ENCODE data around the gene LIPC. TPM values are rescaled to one million over a fixed set of nuclear protein-coding genes. Genes with fewer than 3 reads are reported as not detected.
A peak's percentile ranks its signal among the peaks of the same experiment; 100 is the strongest.

Gene LIPC
- total RNA-seq, 1 experiment from 2014 or later: not detected

DNA sequence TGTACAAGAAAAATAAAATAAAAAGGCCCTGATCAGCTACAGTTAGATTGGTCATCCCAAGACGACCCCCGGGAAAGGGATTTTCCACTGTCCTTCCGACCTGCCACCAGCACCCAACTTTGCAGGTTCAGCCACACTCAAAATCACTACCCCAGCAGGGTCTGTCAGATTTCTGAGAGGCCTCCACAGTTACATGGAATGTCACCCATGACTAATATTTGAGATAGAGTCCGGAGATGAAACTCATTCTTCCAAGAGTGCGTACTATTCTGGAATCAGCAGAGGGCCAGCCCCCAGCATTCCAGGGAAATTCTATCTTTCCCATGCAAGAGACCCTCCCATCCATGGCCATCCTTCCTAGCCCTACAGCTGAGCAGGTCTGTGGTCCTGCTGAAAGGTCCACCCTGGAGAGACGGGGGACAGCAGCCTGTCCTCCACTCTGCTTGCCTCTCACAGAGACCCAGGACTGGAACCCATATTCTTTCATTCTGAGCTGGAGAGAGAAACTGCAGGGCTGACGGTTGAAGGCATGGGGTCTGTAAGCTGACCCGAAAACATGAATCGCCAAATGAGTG, 5.8 kb downstream of the LIPC start:
- no peak for ATAC-seq
- peaks cover 38 to 53% of the 10 kb centered on the region in 2 experiments for H3K4me1 ChIP-seq (ENCODE audit: control insufficient read depth in 1 of 2, insufficient read depth in 2 of 2, low read length in 2 of 2)

GRCh38 chr15:58438111-58438510, 6.3 kb downstream of the LIPC start:
- ATAC-seq: no peak
- CTCF ChIA-PET: no interaction called here
- peaks cover 40 to 57% of the 10 kb centered on the region in 2 experiments for H3K4me1 ChIP-seq (ENCODE audit: control insufficient read depth in 1 of 2, insufficient read depth in 2 of 2, low read length in 2 of 2)
- no peaks in the 10 kb centered on the region for H3K9me3 ChIP-seq (ENCODE audit: control insufficient read depth in 1 of 2, insufficient read depth in 1 of 2, low read depth in 1 of 2, low read length in 2 of 2)
- H3K9ac ChIP-seq (ENCODE audit: low read length): no peak overlapping the region
- DNase-seq (ENCODE audit: low read depth, low spot score): no peak
- H3K4me2 ChIP-seq (ENCODE audit: low read length): no peak overlapping the region
- H3K36me3 ChIP-seq (ENCODE audit: control insufficient read depth in 1 of 2, insufficient read depth in 2 of 2, low read length in 2 of 2): no peaks in the 10 kb centered on the region
- no peaks in the 10 kb centered on the region for H4K20me1 ChIP-seq (ENCODE audit: insufficient read depth)
- H2AFZ ChIP-seq (ENCODE audit: low read depth, low read length, poor library complexity, severe bottlenecking): no peak overlapping the region
- no peak overlapping the region for H3K4me3 ChIP-seq (replicated peaks in 1 of 2; ENCODE audit: low read depth in 1 of 2, low read length in 2 of 2)
- no peaks in the 10 kb centered on the region for H3K9me2 ChIP-seq (ENCODE audit: insufficient read depth)
- POLR2A ChIA-PET: no interaction called here
- H3K27ac ChIP-seq (ENCODE audit: low read depth, low read length): peak overlapping the region; percentile 98; the same call in 1 of the 2 replicates
- no peaks in the 10 kb centered on the region for H3K27me3 ChIP-seq (ENCODE audit: insufficient read depth, low read length)
- RAD21 ChIA-PET (ENCODE audit: low non-redundant PET in 1 of 2, low total read pairs in 2 of 2, uncharacterized antibody in 2 of 2, unreplicated experiment in 2 of 2): no interaction called here
- intact Hi-C loops (cut with micrococcal nuclease): loop anchor here (5.0 to 10.0 kb wide), 2 partner anchors 163 to 334 kb away; partner anchors contain the start of gene MINDY2
- no TSS peak for BruUV-seq (replicated peaks)
- H3K79me2 ChIP-seq (ENCODE audit: insufficient read depth, low read length): no peaks in the 10 kb centered on the region
- TF ChIP-seq EGR1 (IDR thresholded peaks at IDR 0.05; ENCODE audit: low read depth): no peak
- no peak for TF ChIP-seq CBX3 (IDR thresholded peaks at IDR 0.05; ENCODE audit: low read depth)
- TF ChIP-seq, protein P1, sequence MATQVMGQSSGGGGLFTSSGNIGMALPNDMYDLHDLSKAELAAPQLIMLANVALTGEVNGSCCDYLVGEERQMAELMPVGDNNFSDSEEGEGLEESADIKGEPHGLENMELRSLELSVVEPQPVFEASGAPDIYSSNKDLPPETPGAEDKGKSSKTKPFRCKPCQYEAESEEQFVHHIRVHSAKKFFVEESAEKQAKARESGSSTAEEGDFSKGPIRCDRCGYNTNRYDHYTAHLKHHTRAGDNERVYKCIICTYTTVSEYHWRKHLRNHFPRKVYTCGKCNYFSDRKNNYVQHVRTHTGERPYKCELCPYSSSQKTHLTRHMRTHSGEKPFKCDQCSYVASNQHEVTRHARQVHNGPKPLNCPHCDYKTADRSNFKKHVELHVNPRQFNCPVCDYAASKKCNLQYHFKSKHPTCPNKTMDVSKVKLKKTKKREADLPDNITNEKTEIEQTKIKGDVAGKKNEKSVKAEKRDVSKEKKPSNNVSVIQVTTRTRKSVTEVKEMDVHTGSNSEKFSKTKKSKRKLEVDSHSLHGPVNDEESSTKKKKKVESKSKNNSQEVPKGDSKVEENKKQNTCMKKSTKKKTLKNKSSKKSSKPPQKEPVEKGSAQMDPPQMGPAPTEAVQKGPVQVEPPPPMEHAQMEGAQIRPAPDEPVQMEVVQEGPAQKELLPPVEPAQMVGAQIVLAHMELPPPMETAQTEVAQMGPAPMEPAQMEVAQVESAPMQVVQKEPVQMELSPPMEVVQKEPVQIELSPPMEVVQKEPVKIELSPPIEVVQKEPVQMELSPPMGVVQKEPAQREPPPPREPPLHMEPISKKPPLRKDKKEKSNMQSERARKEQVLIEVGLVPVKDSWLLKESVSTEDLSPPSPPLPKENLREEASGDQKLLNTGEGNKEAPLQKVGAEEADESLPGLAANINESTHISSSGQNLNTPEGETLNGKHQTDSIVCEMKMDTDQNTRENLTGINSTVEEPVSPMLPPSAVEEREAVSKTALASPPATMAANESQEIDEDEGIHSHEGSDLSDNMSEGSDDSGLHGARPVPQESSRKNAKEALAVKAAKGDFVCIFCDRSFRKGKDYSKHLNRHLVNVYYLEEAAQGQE (IDR thresholded peaks at IDR 0.05; ENCODE audit: low read depth): no peak
- TF ChIP-seq SIN3A (IDR thresholded peaks at IDR 0.05; ENCODE audit: low read depth): no peak
- no peak for TF ChIP-seq EZH2phosphoT487 (IDR thresholded peaks at IDR 0.05; ENCODE audit: borderline replicate concordance)
- no peak for TF ChIP-seq ZNF274 (IDR thresholded peaks at IDR 0.05; ENCODE audit: low read depth, low read length)
- no peak for TF ChIP-seq POLR2A (IDR thresholded peaks at IDR 0.05; ENCODE audit: borderline replicate concordance, extremely low read depth, insufficient read depth, insufficient read length)
- no peak for TF ChIP-seq ZFX (IDR thresholded peaks at IDR 0.05)
- no peak for TF ChIP-seq JUND (IDR thresholded peaks at IDR 0.05)
- TF ChIP-seq ELF1 (IDR thresholded peaks at IDR 0.05; ENCODE audit: borderline replicate concordance, low read depth): no peak
- TF ChIP-seq CEBPB (IDR thresholded peaks at IDR 0.05; ENCODE audit: low read depth): no peak

More for the DNA sequence above, 5.8 kb downstream of the LIPC start:
- H3K36me3 ChIP-seq (ENCODE audit: control insufficient read depth in 1 of 2, insufficient read depth in 2 of 2, low read length in 2 of 2): no peaks in the 10 kb centered on the region
- no peak overlapping the region for H3K27ac ChIP-seq (ENCODE audit: low read depth, low read length)
- no peak overlapping the region for H2AFZ ChIP-seq (ENCODE audit: low read depth, low read length, poor library complexity, severe bottlenecking)
- ChIA-PET RAD21 (ENCODE audit: low non-redundant PET in 1 of 2, low total read pairs in 2 of 2, uncharacterized antibody in 2 of 2, unreplicated experiment in 2 of 2) (no interaction called here), CTCF (no interaction called here), POLR2A (no interaction called here)
- DNase-seq (ENCODE audit: low read depth, low spot score): no peak
- H3K9ac ChIP-seq (ENCODE audit: low read length): no peak overlapping the region
- no peaks in the 10 kb centered on the region for H3K9me2 ChIP-seq (ENCODE audit: insufficient read depth)
- no peaks in the 10 kb centered on the region for H3K27me3 ChIP-seq (ENCODE audit: insufficient read depth, low read length)
- BruUV-seq (replicated peaks): no TSS peak
- H3K9me3 ChIP-seq (ENCODE audit: control insufficient read depth in 1 of 2, insufficient read depth in 1 of 2, low read depth in 1 of 2, low read length in 2 of 2): no peaks in the 10 kb centered on the region
- no peaks in the 10 kb centered on the region for H4K20me1 ChIP-seq (ENCODE audit: insufficient read depth)
- TF ChIP-seq CTCF (IDR thresholded peaks at IDR 0.05 in 2 of 3, conservative IDR thresholded peaks at IDR 0.05 in 1 of 3; ENCODE audit: borderline replicate concordance in 1 of 3, insufficient read depth in 1 of 3, low read depth in 2 of 3, low read length in 2 of 3): no peak
- TF ChIP-seq JUND (IDR thresholded peaks at IDR 0.05): no peak
- no peak for TF ChIP-seq ZFX (IDR thresholded peaks at IDR 0.05)
- intact Hi-C loops (cut with micrococcal nuclease): loop anchor here (5.0 to 10.0 kb wide), 2 partner anchors 163 to 335 kb away; partner anchors contain the start of gene MINDY2
- H3K4me3 ChIP-seq (replicated peaks in 1 of 2; ENCODE audit: low read depth in 1 of 2, low read length in 2 of 2): no peak overlapping the region
- H3K79me2 ChIP-seq (ENCODE audit: insufficient read depth, low read length): no peaks in the 10 kb centered on the region
- H3K4me2 ChIP-seq (ENCODE audit: low read length): no peak overlapping the region
